SK-N-MC (cell line): ENCODE measurements around the gene ERBB3.
"Not testable (repeated sequence)": the region's sequence is repeated elsewhere in the genome, so short reads cannot be mapped to it uniquely, and the experiment has no call there.

Source experiments
- DNase-seq: peaks from one replicate; pipeline ENCODE4 v3.0.0-alpha.2; 2011; ENCODE audit warnings: low read depth, low spot score
- H3K27ac ChIP-seq: fragments of 200-600 bp; sonication (generic); 2 replicates; pipeline ENCODE4 v1.5.1; 2016; ENCODE audit warnings: mixed run types
- H3K36me3 ChIP-seq: fragments of 200-600 bp; sonication (generic); 2 replicates; pipeline ENCODE4 v1.6.1; 2017; ENCODE audit warnings: antibody characterized with exemption, low read length, mixed read lengths; ENCODE audit not compliant: insufficient read depth
- H3K4me3 ChIP-seq: fragments of 200-600 bp; sonication (generic); 2 replicates; pipeline ENCODE4 v1.5.1; 2016
- H3K9ac ChIP-seq: fragments of 200-600 bp; sonication (generic); 2 replicates; pipeline ENCODE4 v1.8.0; 2017; ENCODE audit warnings: mixed run types, mixed read lengths; ENCODE audit not compliant: insufficient read length
- H3K9me3 ChIP-seq: fragments of 200-600 bp; sonication (generic); 2 replicates; pipeline ENCODE4 v1.6.1; 2017; ENCODE audit warnings: low read depth, mild to moderate bottlenecking, antibody characterized with exemption, low read length, moderate library complexity, mixed read lengths
- EZH2 ChIP-seq: fragments of 200-600 bp; sonication (generic); IDR thresholded peaks from one replicate; pipeline ENCODE4 v1.6.1; 2017; ENCODE audit warnings: antibody characterized with exemption
- FOXP2 ChIP-seq: optimal IDR thresholded peaks from 2 replicates; pipeline ENCODE3; 2011; ENCODE audit warnings: mild to moderate bottlenecking, moderate library complexity; ENCODE audit not compliant: insufficient read depth; ENCODE audit errors: extremely low read length, control extremely low read depth
- POLR2AphosphoS5 ChIP-seq: IDR thresholded peaks from 2 replicates; pipeline ENCODE4 v1.6.1; 2012; ENCODE audit warnings: mild to moderate bottlenecking, low read depth, low read length, borderline replicate concordance

ERBB3 gene

DNA sequence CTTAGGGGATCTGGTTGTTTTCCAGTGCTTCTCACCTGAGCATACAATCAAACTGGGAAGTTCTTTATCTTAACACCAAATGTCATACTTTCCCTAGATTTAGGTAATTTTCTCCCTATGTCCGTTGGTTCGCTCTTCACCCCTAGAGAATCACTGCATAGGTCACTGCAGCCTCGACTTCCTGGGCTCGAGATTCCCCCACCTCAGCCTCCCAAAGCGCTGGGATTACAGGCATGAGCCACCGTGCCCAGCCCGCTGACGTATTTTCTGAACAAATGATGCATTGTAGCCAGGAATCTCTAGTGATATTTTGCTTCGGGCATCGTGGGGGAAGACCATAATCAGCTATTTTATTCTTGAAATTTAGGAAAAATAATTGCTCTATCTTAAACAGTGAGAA is 35.4 kb downstream of the ERBB3 start:
- Histone ChIP-seq H3K9ac (no peak overlapping the region), H3K4me3 (peak overlapping the region; percentile 93), H3K36me3 (peaks cover 54% of the 10 kb centered on the region), H3K9me3 (no peaks in the 10 kb centered on the region), H3K27ac (peak overlapping the region; percentile 98)
- no peak for TF ChIP-seq EZH2
- no peak for TF ChIP-seq FOXP2
- DNase-seq: no peak

DNA sequence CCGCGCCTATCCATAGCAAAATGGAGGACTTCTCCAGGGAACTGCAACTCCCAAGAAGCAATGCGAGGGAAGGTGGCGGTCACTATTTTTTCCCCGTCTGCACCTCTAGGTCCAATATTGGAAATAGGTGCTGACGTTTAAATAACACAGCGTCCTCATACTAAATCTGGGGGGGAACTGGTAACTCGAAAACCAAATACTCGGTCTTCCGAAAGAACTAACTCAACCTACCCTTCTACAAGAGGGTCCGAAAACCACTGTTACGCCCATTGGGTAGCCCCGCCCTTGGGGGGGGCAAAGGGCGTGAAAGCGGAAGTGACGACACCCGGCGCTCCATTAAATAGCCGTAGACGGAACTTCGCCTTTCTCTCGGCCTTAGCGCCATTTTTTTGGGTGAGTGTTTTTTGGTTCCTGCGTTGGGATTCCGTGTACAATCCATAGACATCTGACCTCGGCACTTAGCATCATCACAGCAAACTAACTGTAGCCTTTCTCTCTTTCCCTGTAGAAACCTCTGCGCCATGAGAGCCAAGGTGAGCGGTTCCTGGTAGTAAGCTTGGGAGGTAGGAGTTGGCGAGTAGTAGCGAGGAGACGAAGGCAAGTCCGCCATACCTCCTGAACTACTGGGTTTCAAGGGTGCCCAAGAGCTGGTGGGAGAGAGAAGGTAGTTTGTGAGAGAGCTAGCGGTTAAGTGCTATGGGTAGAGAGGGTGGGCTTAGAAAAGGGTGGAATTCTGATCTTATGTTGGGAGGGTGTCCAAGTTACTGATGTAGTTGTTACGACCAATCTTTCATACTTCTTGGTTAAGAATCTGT is 36.5 kb downstream of the ERBB3 start, which contains the start of gene RPL41:
Gene RPL41, plus strand, starts transcription at position 367 of the 815 bp plus-strand sequence.
- TF ChIP-seq POLR2AphosphoS5 (peak; percentile 100), EZH2 (no peak), FOXP2 (no peak)
- Histone ChIP-seq H3K27ac (peak within 1 kb of the TSS; percentile 98), H3K9me3 (no peaks in the 10 kb centered on the region), H3K36me3 (peaks cover 54% of the 10 kb centered on the region), H3K4me3 (peak within 1 kb of the TSS; percentile 93), H3K9ac (peak within 1 kb of the TSS; percentile 96)
- peak; percentile 81 for DNase-seq

DNA sequence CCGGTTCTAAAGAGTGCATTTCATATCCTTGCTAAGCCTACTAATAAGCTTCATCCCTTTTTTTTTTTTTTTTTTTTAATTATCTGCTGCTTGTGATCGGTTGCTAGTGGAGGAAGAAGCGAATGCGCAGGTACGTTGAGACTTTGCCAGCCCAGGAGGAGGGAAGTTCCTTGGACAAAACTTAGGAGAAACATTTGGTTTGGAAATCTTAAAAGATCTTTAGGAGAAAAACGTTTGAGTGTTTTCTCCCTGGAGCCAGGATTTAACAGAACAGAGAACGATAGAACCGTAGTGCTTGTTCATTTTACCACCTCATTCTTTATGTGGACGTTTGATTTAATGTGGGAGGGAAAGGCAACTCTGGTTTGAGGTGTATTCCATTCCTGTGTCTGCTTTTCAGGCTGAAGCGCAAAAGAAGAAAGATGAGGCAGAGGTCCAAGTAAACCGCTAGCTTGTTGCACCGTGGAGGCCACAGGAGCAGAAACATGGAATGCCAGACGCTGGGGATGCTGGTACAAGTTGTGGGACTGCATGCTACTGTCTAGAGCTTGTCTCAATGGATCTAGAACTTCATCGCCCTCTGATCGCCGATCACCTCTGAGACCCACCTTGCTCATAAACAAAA is 37.2 kb downstream of the ERBB3 start:
- Histone ChIP-seq H3K9ac (peak overlapping the region; percentile 96), H3K4me3 (peak overlapping the region; percentile 93), H3K27ac (peak overlapping the region; percentile 98), H3K36me3 (peaks cover 51% of the 10 kb centered on the region)
- not testable (repeated sequence) for H3K9me3 ChIP-seq, DNase-seq

DNA sequence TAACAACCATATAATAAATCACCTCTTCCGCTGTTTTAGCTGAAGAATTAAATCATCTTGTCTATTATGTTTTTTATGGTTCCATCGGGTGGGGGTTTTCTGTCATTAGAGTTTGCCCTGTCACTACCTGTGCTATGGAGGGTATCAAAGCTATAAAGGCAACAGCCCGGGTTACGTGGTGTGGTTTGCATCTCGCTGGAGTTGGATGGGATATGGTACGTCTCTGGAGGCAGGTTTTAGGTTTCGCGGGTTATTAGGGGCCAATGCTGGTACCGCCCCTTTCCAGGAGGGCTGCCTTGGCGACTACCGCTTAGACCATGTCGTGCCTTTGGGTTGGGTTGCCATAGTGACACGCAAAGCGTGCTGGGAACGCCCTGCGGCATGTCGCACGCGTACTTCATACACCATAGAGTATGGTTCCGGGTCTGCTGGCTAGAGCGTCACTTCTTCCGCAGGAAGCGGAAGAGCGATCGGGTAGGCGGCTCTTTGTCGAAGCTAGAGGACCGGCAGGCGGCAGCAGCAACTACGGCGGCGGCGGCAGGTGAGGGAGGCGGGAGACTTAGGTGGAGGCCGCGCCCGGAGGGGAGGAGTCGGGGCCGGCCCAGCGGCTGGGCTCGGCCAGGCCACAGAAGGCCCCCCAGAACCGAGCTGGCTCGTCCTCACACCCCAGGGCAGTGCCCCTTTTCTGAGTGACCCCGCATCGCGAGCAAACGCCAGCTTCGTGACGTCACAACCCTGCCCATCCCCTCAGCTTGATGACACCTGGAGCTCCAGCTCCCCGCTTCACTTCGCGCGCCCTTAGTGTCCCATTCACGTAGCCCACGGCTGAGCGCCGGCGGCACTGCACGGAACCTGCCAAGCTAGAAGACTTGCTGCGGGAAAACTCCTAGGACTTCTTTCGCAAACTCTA is 38.1 kb downstream of the ERBB3 start, which contains the start of gene ZC3H10:
Gene ZC3H10, plus strand, starts transcription at position 489 of the 910 bp plus-strand sequence. CDS start 2,297 bp downstream, outside the sequence.
- Histone ChIP-seq H3K9ac (peak within 1 kb of the TSS; percentile 96), H3K36me3 (peaks cover 42% of the 10 kb centered on the region)
- DNase-seq: peak; percentile 99

DNA sequence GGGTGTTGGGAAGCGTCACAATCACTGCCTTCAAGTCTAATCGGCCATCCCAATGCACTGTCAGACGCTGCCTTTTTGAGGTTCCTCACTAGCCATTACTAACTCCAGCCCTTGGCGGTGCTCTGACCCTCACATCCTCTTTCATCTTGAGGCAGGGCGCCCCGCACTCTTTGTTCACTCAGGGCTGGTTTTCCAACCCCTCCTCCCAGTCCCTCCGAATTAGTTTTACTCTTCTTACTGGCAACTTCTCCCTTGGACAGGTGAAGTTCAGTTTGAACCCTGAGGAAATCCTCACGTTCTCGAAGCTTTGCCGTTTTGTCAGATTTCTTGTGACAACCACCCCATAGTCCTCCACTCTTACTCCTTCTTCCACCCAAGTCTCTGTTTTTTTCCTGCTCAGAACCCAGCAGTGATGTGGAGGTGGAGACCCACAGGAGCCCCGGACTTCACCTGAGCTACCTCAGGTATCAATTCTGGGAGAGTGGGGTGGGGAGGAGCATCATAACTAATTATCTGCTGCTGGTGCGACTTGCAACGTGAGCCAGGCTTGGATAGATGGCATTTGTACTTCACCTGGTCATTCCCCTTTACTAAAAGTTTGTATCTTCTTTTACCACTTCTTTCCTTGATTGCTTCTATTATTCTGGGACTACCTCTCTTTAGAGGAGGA is 38.9 kb downstream of the ERBB3 start:
- Histone ChIP-seq H3K9ac (peak overlapping the region; percentile 78), H3K4me3 (peak overlapping the region; percentile 93), H3K36me3 (peaks cover 34% of the 10 kb centered on the region), H3K27ac (peak overlapping the region; percentile 81), H3K9me3 (no peaks in the 10 kb centered on the region)
- TF ChIP-seq POLR2AphosphoS5 (no peak), EZH2 (no peak), FOXP2 (no peak)
- no peak for DNase-seq

More for the DNA sequence above, 38.1 kb downstream of the ERBB3 start, which contains the start of gene ZC3H10:
- TF ChIP-seq EZH2: no peak
- TF ChIP-seq FOXP2: peak; percentile 96
- peak; percentile 99 for TF ChIP-seq POLR2AphosphoS5
- Histone ChIP-seq H3K9me3 (no peaks in the 10 kb centered on the region), H3K4me3 (peak within 1 kb of the TSS; percentile 93), H3K27ac (peak within 1 kb of the TSS; percentile 98)

DNA sequence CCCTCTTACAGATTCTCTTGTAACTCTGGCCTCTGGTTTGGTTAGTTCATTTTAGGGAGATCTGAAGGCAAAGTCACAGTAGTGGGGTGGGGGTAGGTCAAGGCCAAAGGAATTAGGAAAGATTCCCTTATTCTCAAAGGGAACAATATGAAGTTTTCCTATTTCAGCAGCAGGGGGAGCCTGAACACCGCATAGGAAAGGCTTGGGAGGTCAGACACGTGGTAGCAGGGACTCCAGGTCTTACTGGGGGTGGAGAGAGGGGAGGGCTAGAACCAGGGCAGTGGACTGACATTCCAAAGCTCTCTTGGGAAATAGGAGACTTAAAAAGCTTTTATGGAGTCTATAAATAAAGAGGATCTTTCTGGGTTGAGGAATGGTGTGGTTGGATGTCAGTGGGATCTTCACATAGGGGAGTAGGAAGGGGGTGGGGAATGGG is 39.4 kb downstream of the ERBB3 start:
- no peak for TF ChIP-seq FOXP2
- TF ChIP-seq POLR2AphosphoS5: no peak; the same call in 1 of the 2 replicates
- TF ChIP-seq EZH2: no peak
- peak overlapping the region; percentile 81; the same call in 1 of the 2 replicates for H3K27ac ChIP-seq
- peak; percentile 63 for DNase-seq
- no peaks in the 10 kb centered on the region for H3K9me3 ChIP-seq
- peaks cover 29% of the 10 kb centered on the region for H3K36me3 ChIP-seq
- H3K9ac ChIP-seq: peak overlapping the region; percentile 78
- peak overlapping the region; percentile 93 for H3K4me3 ChIP-seq

DNA sequence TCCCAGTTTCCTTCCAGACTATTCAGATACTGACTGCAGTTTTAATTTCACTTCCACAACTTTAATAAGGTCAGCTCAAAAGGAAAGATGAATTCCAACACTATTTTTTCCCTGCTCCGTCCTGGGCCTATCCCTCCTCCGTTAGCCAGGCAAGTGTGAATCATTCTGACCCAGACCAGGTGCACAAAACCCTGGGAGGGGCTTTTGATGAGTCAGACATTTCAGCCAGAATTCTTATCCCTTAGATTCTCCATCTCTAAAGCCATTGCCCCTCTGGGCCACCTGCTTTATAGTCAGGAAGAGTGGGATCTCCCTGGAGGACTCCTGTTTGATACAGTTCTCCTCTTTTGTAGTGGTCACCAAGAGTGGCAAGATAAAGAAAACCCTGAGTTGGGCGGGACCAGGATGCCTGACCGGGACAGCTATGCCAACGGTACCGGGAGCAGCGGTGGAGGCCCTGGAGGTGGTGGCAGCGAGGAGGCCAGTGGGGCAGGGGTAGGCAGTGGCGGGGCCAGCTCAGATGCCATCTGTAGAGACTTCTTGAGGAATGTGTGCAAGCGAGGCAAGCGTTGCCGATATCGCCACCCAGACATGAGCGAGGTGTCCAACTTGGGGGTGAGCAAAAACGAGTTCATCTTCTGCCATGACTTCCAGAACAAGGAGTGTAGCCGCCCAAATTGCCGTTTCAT is 40.3 kb downstream of the ERBB3 start:
- DNase-seq: no peak
- peaks cover 29% of the 10 kb centered on the region for H3K36me3 ChIP-seq
- no peak for TF ChIP-seq EZH2
- TF ChIP-seq FOXP2: no peak
- TF ChIP-seq POLR2AphosphoS5: no peak
- no peak overlapping the region for H3K4me3 ChIP-seq
- H3K27ac ChIP-seq: peak overlapping the region; percentile 58; the same call in 1 of the 2 replicates
- peak overlapping the region; percentile 63 for H3K9ac ChIP-seq
- no peaks in the 10 kb centered on the region for H3K9me3 ChIP-seq
